ENCODE measurements around the gene SMCO1.
"Not testable (repeated sequence)": the region's sequence is repeated elsewhere in the genome, so short reads cannot be mapped to it uniquely, and the experiment has no call there.

SMCO1 gene

DNA sequence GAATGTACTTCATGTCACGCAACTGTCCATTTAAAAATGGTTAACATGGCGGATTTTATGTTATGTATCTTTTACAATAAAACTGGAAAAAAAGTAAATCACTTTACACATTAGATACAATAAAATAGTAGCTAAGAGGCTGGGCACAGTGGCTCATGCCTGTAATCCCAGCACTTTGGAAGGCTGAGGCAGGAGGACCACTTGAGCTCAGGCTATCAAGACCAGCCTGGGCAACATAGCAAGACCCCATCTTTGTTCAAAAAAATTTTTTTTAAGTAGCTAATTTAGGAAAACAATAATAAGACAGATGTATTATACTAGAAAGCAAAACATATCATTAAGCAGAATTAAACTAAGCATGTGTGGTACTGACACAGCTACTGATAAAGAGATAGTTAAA lies 23.1 kb downstream of the SMCO1 start:
- DNase-seq (ENCODE audit: low read depth, low spot score) = no peak

DNA sequence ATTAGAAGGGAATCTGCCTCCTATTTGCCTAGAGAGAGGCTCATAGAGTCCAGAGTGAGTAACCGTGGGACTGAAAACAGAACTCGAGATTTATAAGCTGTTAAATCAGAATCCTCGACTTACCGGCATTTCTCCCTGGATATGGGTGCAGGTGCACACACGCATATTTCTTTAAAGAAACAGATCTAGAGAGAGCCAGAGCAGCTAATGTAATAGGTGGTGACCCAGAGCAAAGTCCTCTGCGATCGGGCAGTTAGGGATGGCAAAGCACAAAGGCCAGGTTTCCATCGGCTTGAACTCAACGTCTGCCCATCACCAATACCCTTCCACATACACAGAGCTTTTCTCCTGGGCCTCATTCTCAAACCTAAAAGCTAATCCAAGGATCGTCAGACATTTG lies 25.4 kb downstream of the SMCO1 start:
- no peak for DNase-seq (ENCODE audit: low read depth, low spot score)

DNA sequence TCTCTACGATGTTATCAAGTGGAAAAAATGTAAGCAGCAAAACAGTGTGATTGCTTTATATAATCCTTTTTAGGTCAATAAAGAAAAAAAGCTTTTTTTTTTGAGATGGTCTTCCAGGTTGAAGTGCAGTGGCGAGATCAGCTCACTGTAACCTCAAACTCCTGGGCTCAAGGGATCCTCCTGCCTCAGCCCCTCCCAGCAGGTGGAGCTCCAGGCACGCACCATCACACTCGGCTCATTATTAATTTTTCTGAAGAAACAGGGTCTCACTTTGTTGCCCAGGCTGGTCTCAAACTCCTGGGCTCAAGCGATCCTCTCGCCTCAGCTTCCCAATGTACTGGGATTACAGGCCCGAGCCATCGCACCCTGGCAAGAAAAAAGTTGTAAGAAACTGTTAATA lies 28.9 kb downstream of the SMCO1 start:
- no peak for DNase-seq (ENCODE audit: low read depth, low spot score)

DNA sequence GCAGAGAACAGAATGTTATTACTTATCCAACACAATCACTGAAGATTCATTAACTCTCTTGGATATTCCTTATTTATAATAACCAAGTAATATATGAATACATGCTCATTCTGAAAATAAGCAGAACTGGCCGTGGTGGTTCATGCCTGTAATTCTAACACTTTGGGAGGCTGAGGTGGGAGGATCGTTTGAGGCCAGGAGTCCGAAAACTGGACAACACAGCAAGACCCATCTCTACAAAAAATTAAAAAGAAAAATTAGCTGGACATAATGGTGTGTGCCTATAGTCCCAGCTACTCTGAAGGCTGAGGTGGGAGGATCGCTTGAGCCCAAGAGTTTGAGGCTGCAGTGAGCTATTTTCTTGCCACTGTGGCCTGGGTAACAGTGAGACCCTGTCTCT lies 37.5 kb downstream of the SMCO1 start:
- no peak for DNase-seq (ENCODE audit: low read depth, low spot score)

DNA sequence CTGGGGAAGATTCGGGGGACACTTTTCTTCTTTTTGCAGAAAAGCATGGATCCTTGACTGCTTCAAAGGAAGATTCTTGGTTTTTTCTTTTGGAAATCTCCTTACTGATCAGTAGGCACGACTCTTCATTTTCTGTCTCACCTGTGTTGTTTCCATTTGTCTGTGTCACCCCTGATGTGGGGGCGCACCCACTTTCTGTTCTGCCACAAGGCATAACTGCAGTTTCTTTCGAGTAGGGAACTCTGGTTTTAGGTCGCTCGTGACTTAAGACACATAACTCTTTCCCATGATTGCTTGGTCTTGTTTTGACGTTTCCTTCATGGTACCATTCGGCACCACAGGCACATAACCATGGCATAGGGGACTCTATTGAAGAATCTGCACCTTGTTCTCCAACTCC lies 42.9 kb downstream of the SMCO1 start:
- no peak for DNase-seq (ENCODE audit: low read depth, low spot score)

DNA sequence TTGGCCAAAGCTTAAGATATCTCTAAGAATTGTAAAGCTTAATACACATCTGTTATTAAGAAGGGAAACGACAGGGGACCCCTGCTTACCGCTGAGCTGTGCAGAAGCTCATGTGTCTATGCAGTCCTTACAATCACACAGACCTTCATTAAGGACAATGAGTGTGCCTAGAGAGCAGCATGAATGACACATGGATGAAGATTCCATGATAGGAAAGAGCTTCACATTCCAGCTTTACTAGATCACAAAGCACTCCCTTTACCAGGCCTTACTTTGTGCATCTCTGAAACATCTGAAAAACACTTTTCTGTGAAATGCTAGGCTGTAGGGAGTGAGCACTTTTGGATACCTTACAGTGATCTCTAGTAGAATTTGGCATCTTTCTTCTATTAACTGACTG lies 43.6 kb downstream of the SMCO1 start:
- no peak for DNase-seq (ENCODE audit: low read depth, low spot score)

DNA sequence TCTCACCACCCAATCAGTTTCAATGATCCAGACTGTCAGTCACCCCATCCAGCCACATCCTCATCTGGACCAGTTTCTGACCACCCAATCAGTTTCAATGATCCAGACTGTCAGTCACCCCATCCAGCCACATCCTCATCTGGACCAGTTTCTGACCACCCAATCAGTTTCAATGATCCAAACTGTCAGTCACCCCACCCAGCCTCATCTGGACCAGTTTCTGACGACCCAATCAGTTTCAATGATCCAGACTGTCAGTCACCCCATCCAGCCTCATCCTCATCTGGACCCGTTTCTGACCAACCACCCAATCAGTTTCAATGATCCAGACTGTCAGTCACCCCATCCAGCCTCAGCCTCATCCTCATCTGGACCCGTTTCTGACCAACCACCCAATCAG lies 45.0 kb downstream of the SMCO1 start:
- DNase-seq (ENCODE audit: low read depth, low spot score) = not testable (repeated sequence)

DNA sequence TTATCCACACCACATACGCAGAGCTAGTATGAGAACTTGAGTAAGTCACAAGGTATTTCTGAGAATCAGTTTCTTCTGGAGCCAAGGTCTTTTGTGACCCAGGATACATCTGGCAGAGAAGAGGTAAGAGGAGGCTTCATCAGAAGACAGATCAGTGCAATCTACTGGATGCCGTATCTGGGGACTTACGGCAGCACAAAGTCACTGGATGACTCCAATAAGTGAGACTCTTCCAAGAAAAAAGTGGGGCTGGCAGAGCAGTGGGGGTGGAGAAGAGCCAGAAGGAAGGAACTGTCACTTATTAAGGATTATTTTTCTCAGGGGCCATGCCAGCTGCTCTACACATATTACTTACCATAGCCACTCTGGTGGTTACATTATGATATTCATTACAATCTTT lies 51.3 kb downstream of the SMCO1 start:
- DNase-seq (ENCODE audit: low read depth, low spot score) = no peak

DNA sequence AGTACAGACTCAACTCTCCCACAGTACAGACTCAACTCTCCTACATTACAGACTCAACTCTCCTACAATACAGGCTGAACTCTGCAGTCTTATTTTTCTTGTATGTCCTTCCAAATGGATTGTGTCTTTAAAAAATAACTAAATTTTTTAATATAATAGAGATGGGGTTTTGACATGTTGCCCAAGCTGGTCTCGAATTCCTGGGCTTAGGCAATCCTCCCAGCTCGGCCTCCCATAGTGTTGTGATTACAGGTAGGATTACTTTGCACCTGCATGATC lies 51.7 kb downstream of the SMCO1 start:
- no peak for DNase-seq (ENCODE audit: low read depth, low spot score)

DNA sequence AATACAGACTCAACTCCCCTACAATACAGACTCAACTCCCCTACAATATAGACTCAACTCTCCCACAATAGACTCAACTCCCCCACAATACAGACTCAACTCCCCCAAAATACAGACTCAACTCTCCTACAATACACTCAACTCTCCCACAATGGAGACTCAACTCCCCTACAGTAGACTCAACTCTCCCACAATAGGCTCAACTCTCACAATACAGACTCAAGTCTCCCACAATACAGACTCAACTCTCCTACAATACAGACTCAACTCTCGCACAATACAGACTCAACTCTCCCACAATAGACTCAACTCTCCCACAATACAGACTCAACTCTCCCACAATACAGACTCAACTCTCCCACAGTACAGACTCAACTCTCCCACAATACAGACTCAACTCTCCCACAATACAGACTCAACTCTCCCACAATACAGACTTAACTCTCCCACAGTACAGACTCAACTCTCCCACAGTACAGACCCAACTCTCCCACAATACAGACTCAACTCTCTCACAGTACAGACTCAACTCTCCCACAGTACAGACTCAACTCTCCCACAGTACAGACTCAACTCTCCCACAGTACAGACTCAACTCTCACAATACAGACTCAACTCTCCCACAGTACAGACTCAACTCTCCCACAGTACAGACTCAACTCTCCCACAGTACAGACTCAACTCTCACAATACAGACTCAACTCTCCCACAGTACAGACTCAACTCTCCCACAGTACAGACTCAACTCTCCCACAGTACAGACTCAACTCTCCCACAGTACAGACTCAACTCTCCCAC lies 52.3 kb downstream of the SMCO1 start:
- not testable (repeated sequence) for DNase-seq (ENCODE audit: low read depth, low spot score)

DNA sequence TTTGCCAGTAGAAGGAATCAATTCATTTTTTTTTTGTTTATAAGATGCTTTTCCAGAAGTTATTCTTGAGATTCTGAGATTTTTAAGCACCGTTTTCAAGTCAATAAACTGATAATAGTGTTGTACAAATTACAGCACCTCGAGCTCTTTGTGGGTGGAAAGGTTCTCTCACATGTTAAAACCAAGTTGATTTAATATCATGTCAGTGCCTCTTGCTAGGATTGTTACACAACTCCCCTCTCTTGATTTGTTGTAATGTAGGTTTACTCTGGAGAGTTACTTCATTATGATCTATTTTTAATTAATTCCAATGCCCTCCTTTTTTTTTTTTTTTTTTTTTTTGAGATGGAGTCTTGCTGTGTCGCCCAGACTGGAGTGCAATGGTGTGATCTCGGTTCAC lies 57.1 kb downstream of the SMCO1 start:
- no peak for DNase-seq (ENCODE audit: low read depth, low spot score)

DNA sequence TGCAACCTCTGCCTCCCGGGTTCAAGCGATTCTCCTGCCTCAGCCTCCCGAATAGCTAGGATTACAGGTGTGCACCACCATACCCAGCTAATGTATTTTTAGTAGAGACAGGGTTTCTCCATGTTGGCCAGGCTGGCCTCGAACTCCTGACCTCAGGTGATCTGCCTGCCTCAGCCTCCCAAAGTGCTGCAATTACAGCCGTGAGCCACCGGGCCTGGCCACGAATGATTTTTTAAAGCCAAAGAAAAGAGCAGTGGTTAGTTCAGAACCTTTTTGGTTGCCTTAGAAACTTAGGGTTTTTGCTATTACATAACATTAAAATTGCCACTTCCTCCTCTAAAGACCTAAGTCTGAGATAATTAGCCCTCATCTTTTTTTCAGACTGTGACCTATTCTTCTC lies 57.7 kb downstream of the SMCO1 start:
- not testable (repeated sequence) for DNase-seq (ENCODE audit: low read depth, low spot score)
